Activated gamma-delta T cell treated with Interleukin-2 at 50 U/mL for 16 hours (primary cell): ENCODE measurements around the gene TCF7L1.
A peak's percentile ranks its signal among the peaks of the same experiment; 100 is the strongest.

Experiments
- DNase-seq: peaks from one replicate; pipeline ENCODE4 v3.0.0-alpha.2; 2020

Gene TCF7L1

GRCh38 chr2:85231952-85232351 is 98.8 kb downstream of the TCF7L1 start:
- no peak for DNase-seq

- DNase-seq: no peak
Measured at GRCh38 chr2:85234868-85235267, 101.7 kb downstream of the TCF7L1 start.

DNA sequence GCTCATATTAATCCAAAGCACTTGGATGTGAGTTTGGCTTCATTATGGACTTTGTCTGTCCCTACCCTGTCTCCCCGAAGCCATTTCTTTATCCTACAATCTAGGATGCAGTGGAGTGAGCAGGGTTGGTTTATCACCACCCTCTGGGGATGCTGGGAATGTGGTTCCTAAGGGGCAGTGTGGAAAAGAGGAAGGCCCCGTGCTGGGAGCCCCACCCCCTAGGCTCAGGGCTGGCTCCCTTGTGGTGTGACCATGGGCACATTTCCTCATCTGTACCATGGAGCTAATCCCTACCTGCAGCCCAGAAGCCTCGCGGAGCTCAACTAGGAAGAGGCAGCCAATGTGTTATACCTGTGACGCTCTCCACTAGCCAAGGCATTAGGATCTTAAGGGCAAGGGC is 102.1 kb downstream of the TCF7L1 start:
- DNase-seq: no peak

DNA sequence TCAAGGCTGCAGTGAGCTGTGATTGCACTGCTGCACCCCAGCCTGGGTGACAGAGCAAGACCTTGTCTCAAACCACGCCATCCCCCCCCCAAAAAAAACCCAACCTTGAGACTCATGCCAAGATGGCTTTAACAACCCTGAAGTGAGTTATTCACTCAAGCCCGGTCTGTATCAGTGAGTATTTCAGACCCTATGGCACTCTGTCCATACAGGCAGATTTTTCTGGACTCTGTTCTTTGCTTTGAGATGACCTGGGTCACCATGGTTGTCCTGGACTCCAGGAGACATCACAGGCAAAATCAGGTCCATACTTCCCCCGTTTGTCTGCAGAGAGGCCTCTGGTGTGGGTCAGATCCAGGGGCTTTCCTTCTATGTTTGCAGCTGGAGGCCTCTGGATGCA is 102.9 kb downstream of the TCF7L1 start:
- DNase-seq: no peak

DNA sequence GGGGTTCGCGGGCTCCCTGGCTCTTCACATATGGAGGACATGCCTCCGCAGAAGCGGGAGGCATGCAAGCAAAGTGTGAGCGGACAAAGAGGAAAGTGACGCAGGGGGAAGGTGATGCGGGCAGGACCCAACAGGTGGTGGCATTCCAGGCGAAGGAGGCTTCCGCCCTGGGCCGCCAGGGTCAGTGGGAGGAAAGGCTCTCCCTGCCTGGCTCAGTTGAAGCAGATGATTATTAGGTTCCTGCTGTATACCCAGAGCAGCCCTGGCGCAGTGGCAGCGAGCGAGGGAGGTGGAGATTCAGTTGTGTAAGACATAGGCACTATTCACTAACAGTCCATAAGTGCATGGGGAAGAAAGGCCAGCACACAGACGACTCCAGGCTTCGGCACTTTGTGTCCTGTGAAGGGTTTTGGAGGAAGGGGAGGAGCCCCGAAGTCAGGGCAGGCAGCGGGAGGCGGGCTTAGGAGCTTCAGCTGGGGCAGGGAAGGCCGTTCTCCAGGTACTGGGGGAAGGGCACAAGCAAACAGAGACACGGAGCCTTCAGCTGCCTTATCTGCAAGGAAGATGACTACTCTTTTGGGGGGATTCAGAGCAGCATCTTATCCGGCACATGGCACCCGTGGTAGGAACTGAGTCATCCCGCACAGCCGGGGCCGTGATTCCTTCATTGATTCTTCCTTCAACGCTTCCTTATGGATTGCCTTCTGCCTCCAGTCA is 104.8 kb downstream of the TCF7L1 start:
- DNase-seq: no peak

GRCh38 chr2:85238607-85239006 is 105.4 kb downstream of the TCF7L1 start:
- no peak for DNase-seq

DNA sequence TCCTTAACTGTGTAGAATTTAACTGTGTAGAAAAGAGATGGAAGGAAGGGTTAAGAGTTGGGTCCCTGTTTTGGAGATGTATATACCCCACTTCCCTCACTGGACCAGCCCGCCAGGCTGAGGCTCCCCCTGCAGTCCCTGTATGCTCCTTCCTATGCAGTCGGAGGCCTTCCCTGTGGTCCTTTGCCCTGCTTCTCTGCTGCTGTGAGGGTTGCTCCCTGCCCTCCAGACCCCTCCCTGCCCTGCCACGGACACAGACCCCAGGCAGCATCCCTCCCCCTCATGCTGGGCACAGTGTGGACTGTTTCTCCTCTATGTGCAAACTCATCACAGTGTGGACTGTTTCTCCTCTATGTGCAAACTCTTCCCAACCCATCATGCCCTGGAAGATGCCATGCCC is 105.9 kb downstream of the TCF7L1 start:
- no peak for DNase-seq

- no peak for DNase-seq
Measured at GRCh38 chr2:85240055-85240454, 106.9 kb downstream of the TCF7L1 start.

- DNase-seq: no peak
Measured at GRCh38 chr2:85242321-85242720, 109.1 kb downstream of the TCF7L1 start.

DNA sequence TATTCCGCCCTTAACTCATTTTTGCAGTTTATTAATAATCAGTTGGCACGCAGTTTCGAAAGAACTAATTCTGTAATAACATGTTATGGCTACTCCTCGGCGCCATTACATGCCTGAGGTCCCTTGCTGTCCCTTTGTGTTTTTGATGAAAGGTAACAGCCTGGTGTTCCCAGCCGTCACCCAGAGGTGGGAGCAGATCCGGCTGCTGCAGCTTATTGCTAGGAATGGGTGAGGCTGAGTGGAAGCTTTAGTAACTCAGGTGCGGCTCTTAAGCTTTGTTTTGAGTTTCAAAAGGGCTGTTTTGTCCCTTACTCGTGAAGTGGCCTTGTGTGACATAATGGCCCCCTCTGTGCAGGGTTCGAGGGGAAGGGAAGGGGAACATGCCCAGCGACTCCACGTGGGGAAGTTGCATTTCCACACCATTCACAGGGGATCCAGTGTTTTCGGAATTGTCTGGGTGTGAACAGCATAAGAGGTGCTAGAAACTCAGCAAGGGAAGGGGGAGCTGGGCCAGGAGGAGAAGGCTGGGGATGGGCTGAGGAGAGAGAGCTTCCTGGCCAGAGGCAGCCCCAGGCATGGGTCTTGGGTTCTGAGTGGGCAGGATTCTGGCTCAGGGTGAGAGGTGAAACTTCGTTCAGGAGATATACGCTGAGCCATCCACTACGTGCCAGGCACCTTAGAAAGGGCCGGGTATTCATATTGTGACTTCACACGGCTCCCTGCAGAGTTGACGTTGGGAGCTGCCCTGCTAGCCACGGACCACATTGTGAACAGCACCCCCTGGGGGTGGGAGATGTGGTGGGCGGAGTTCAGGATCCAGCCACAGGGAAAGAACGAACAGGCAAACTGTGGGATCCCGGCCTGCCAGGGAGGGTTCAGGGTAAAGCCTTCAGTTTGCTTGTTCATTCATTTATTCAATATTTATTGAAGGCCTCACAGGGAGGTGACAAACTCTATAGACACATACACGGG is 110.2 kb downstream of the TCF7L1 start:
- peak; percentile 22 for DNase-seq

- no peak for DNase-seq
Measured at GRCh38 chr2:85244828-85245227, 111.6 kb downstream of the TCF7L1 start.

DNA sequence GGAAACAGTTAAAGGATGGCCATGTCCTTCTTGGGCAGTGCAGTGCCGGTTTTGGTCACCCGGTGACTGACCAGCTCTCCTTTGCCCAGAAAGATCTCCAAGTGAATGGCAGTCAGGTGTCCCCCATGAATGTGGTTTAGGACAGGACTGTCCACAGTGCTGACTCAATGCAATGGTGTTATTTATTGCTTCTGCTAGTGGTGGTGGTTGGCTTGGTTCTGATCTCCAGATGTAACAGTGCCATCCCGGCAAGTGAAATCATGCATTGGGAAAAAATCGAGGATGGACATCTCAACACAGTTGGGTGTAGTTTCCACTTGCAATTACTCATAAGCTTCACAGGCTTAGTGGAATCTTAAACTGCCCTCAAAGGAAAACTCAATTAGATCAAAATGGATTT is 112.7 kb downstream of the TCF7L1 start:
- no peak for DNase-seq

GRCh38 chr2:85246348-85246747 is 113.2 kb downstream of the TCF7L1 start:
- no peak for DNase-seq

GRCh38 chr2:85247610-85248009 is 114.4 kb downstream of the TCF7L1 start:
- DNase-seq: no peak

- no peak for DNase-seq
Measured at GRCh38 chr2:85248773-85249509, 115.7 kb downstream of the TCF7L1 start.

DNA sequence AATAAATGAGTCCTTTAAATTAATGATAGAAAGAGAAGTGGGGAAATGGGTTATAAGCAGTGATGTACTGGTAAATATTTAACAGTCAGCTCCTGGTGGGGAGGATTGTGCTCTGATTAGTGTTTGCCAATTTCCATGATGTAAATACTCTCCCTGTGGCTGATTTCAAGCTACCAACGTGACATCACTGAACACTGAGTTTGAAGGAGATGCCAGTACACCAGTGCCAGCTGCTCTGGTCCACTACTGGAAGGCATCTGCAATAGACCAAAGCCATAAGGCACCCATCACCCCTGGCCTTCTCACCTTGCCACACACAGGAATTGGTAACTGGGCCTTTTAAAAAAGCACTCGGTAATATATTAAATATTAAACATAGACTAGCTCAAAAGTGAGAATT is 116.9 kb downstream of the TCF7L1 start:
- DNase-seq: no peak

GRCh38 chr2:85251070-85251616 is 118.0 kb downstream of the TCF7L1 start:
- DNase-seq: no peak

GRCh38 chr2:85253890-85254289 is 120.7 kb downstream of the TCF7L1 start:
- no peak for DNase-seq

GRCh38 chr2:85254540-85255300 is 121.5 kb downstream of the TCF7L1 start:
- DNase-seq: no peak

DNA sequence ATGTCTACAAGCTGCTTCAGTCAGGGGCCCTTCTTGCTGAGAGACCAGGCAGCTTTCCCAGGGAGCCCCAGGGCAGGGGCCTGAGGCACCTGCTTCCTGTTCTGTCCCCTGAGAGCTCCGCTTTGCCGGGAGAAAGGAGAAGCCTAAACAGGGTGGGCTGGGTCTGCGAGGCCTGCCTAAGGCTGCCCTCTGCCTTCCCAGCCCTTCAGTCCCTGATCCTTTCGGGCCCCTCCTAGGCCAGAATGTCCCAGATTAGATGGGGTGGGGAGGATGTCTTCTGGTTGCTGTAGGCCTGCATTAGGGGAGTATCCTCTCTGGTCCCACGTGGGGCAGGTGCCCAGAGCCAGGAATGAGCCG is 122.2 kb downstream of the TCF7L1 start:
- no peak for DNase-seq

DNA sequence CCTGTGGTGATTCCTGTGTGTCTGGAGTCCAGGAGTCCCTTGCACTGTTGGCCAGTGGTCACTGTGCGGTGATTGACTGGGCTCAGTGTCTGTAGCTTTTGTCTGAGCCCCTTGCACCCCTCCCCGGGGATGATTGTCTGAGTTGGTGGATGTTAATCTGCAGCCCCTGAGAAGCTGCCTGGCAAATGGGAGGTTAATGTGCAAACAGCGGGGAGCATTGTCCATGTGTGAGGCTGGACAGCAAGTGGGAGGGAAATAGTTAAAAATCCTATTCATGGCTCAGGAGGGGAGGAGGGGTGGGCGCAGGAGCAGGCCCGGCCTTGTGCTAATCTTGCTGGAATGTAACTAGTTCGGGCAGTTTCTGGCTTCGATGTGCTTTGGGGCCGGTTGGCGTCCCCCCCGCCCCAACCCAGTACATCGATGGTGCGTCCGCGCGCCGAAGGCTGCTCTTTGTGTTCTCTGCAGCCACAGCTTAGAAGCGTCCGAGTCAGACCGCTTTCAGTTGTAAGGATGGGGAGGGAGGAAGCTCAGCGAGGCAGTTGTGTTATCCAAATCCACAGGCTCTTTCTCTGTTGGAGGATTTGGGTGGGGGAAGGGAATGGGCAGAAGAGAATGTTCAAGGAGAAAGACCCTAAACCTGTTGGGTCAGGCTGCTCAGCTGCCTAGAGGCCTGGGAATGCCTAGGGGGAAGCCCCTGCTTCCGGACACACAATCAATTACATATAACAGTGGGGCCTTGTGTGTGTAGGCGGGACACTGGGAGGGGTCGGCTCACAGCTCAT is 122.8 kb downstream of the TCF7L1 start:
- no peak for DNase-seq
